Activated CD8-positive, alpha-beta memory T cell treated with anti-CD3 and anti-CD28 coated beads for 48 hours (primary cell): ENCODE data around the gene LDLRAD4.

ENCODE experiments used
- DNase-seq, 3 experiments: peaks; one replicate each; pipeline ENCODE4 v3.0.0-alpha.2; 2020; ENCODE audit warnings: low read depth in 2 of 3, low spot score in 2 of 3

The LDLRAD4 gene

DNA sequence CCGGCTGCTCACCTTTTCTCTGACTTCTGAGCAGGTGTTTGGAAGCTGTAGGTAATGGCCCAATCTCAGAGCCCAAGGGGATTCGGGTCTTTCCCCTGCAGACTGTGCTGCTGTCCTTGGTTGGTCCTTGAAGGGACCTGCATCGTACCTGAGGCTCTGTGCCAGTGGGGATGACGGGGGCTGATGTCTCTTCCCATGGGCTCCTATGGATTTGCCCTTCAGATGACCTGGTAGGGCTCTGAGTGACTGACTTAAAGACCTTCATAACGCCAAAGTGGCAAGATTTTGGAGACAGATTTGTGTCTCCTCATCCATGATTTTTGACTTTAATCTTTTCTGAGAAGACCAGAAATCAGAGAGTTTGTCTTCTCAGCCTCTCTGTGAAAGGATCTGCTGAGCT is 341.7 kb downstream of the LDLRAD4 start:
- DNase-seq: no peak

DNA sequence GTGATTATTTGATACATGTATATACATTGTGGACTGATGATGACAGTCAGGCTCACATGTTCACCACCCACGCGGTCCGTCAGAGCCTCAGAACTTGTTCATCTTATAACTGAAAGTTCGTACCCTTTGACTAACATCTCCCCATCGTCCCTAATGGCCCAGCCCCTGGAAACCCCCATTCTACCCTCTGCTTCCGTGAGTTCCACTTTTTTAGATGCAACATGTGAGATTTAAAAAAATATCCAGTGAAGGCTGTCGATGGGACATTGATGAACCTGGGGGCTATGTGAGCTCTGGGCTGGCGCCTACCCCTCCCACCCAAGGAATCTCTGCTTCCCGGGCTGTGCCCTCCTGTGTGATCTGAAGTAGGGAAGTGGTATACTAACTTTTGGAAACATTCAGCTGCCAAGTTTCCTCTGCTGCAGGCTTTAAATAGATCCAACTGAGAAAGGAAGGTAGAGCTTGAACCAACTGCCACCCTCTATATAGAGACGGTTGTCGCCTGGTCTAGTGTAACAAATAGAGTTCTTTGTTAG is 344.0 kb downstream of the LDLRAD4 start:
- peak in 2 of 3 experiments; percentile 67 to 73 for DNase-seq

DNA sequence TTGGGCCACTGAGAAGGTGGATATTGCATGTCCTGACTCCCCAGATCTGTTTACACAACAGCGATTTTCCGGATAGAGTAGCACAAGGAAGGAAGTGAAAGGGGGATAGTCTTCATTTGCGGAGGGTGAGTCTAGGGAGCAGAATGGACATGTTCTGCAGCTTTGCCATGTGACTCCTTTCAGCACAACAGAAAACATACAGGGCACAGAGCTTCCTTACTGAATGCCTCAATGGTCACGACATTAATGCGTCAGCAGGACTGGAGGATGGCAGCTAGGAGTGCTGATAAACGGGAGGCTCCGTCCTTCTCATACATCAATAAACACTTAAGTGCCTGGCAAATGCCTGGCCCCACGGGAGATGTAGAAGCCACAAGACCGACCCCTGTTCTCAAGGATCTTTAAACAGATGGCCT is 344.8 kb downstream of the LDLRAD4 start:
- no peak for DNase-seq

DNA sequence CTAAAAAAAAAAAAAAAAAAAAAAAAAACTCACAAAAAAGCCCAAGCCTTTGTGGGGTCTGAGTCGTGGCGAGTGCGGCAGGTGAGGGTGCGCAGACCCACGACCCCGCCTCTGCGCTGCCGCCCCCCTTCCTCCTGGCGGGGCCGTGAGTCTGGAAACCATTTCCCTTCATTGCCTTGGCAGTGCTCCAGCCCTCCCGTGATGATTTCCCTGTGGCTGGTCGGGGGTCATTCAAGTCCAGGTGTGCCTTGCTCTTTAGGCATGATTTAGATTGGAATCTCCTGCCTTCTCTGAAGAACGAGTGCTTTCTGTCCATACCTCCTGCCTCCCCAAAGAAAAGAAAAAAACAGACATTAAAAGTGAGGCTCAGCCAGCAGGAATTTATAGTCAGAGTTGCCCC is 346.0 kb downstream of the LDLRAD4 start:
- no peak for DNase-seq

DNA sequence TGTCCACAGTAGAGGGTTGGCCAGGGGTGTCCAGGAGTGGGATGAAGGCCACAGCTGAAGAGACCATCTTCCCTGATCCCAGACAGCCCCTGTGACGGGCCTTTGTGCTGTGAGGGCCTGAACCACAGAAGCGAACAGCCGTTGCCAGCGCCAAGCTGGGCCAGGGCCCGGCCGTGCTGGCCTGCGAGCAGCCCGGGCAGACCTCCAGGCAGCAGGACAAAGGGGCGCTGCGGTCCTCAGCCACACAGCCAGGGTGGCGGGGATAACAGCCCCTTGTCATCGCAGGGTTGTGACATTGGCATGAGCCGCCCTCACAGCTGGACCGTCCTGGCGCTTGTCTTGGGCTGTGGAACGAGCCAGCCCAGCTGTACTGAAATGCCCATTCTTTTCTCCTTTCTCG is 346.7 kb downstream of the LDLRAD4 start:
- no peak for DNase-seq

DNA sequence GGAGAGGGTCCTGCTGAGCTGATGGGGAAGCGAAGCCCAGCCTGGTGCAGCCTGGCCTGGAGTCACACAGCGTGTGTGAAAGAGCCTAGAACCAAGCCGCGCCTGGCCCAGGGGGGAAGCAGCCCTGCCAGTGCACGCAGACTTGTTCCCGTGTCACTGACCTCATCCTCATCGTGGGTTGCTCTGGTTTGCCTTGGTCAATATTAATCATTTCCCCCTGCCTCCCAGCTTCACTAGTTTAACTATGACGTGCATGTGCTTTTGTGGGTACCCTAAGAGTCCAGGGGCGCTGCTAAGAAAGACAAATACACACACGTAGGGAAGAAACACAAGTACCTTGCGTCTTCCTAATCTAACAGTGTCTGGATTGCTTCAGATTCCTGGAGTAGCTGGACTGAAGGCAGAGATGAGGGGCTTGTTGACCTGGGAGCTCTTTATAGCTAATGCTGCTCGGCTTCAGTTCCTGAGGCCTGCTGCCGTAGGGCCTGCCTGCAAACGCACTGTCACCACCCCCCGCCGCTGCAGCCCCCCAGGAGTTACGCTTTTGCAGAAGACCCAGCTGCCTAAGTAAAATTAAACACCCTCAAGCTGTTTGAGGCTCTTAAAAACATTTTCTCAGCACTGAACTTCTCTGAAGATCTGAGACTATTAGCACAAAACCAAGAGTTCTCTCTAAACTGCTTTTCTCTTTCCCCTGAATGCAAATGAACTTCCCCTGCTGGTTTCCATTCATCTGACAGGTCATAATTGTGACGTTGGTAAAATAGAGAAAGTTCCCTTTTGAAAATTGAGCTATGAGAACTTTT is 348.6 kb downstream of the LDLRAD4 start:
- no peak for DNase-seq

DNA sequence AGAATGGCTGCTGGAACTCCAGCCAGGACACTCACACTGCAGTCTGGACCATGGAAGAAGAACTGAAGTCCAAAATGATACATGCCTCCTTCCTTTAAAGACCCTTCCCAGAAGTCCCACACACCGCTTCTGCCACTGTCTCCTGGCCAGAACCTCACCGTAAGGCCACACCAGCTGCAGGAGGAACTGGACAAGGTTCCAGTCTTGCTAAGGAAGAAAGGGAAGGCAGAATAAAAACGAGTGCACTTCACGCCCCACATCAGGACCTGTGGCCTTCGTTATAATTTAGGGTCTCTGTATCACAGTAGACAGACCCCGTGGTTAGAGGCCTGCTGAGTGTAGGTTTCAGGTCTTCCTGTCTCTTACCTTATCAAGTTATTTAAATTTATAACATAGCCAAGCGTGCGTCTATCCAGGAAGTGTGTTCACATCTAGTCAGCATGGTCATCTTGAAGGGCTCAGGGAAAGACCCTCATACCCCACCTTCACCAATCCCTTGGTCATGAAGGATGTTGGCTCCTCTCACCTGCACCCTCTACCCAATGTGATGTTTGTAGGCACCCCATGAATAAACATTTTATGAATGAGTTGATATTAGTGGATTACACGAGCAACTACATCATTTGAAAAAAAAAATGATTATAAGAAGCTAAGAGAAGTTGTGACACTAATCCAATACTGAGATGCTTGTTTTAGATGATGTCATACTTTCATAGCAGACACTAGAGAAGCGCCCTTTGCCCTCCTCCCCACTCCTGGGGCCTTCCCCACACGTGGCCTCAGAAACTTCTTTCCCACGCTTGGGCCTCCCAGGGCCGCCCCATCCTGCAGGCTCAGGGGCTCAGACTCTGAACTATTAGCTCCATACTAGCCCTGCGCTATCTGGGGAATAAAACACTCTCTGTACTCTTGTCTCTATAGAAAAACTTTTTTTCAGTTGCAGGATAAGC is 350.2 kb downstream of the LDLRAD4 start:
- DNase-seq: no peak

DNA sequence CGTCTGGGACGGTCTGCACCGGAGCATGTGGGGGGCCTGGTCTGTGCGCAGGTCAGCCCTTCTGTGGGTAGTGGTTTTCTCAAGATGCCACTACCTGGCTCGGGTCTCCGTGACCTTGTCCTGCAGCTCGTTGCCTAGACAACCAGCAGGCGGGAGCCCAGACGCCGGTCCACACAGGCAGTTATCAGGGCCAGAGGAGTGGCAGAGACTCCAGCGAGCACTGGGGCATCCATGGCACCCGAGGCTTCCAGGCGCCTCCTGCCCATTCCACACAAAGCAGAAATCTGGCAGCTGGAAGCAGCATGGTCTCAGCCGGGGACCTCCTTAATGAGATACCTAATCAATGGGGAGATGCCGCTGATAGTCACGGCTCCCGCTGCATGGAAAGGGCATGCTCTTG is 351.7 kb downstream of the LDLRAD4 start:
- no peak for DNase-seq

DNA sequence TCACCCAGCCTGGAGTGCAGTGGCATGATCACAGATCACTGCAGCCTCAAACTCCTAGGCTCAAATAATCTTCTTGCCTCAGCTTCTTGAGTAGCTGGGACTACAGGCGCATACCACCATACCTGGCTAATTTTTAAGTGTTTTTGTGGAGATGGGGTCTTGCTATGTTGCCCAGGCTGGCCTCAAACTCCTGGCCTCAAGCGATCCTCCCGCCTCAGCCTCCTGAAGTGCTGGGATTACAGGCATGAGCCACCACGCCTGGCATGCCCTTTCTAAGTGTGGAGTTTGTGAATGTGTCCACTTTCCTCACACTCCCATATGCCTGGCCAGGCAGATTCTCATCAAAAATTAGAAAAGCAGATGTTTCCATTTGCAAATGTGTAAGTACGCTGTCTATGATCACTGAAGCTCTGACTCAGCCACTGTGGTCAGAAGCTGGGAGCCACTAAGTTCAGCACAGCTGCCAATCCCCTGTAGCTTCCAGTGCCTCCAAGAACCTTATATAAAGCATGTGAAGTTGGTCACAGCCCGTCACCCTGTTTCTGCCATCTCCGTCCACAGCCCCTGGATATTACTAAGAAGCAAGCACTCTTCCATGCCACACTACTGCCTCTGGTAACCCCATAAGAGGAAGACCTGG is 352.4 kb downstream of the LDLRAD4 start:
- DNase-seq: no peak

DNA sequence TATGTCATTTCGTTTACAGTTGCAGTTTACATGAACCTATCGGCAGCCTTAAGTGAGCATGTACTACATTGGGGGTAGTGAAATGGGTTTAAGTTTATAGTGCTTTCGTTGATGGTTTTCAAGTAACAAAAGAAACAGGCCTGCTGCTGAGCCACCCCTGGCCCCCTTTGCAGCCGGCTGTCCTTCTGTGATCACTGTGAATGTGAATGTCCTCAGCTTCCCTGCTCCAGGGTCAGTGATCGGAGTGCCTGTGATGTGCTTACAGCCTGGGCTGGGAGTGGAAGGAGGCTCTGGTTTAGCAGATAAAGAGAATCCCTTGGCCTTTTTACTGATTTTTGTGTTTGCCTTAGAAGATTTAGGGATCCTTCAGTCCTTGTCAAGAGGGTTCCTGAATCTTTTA is 353.6 kb downstream of the LDLRAD4 start:
- DNase-seq: no peak

DNA sequence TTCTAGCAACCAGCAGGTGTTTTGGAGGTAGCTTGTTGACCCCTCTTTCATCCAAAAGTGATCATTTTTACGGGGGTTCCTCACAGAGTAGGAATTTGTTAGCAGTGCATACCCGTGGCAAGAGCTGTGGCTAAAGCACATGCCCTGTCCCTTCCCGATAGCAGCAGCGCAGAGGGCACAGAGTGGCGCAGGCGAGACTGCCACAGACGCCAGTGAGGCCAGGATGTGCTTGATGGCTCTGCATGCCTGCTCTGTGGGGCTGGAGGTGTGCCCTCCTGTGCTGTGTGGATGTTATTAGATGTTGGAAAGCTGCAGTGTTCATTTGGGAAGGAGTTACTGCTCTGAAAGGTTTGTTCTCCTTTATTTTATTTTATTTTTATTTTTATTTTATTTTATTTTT is 354.2 kb downstream of the LDLRAD4 start:
- DNase-seq: no peak

DNA sequence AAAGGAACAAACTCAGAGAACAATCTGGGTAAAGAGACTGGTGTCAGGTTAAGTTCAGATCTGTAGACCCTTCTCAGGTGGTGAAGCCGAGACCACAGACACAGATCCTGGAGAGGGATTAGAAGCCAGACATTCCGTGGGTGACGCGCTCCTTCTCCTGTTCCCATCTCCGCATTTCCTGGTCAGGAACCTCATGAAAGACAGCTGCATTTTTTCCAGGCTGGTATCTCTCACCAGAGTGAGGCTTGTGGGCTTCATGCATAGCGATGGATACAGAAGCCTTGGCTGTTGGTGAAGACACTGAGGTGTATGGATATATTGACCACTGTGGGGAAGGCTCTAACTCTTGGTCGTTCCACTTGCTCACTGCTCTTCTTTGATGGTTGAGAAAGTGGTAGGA is 355.2 kb downstream of the LDLRAD4 start:
- no peak for DNase-seq

DNA sequence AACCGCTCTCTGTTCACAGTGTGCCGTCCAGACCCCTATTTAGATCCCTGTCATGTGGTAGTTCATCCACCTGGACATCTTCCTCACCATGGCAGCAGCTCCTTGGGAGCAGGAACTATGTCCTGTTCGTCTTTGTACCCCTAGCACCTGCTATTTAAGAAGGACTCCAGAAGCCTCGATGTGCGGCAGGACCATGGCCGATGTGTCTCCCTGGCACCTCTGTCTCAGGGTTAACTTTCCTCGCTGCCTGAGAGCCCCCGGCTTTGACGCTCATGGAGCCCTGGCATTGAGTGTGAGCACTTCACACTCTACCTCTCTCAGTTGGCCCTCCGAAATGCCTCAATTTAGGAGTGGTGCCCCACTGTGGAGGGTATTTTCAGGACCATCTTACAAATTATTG is 355.8 kb downstream of the LDLRAD4 start:
- DNase-seq: no peak

DNA sequence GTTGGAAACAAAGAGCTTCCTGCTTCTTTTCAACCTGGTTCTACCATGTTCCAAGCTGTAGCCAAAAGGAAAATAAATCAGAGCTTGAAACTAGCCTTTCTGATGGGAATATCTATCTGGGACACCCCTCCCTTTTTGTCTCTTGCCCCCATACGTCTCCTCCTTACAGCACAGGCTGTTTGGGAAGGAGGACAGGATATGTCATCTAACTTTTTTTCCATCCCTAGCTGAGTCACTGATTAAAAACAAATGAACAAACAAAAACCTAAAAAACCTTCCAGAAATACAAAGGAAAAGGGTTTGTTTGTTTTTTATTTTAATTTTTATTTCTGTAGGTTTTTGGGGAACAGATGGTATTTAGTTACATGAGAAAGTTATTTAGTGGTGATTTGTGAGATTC is 356.2 kb downstream of the LDLRAD4 start:
- no peak for DNase-seq

DNA sequence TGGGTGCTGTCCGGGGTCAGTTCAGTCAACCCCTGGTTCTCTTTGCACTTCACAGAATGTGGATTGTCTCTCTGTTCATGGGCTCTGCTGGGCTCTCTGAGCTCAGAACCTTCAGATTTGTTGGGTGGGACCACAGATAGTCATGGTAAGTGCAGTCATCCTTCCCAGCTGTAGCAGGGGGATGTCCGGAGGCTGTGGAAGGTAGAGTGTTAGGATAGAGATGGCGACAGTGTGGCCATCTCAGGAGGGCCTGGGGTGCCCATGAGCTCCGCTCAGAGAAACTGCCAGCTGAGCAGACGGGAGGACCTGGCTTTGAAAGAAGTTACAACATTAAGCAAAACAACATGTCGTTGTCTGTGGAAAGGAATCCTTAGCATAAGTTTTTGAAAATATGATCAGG is 358.0 kb downstream of the LDLRAD4 start:
- no peak for DNase-seq

DNA sequence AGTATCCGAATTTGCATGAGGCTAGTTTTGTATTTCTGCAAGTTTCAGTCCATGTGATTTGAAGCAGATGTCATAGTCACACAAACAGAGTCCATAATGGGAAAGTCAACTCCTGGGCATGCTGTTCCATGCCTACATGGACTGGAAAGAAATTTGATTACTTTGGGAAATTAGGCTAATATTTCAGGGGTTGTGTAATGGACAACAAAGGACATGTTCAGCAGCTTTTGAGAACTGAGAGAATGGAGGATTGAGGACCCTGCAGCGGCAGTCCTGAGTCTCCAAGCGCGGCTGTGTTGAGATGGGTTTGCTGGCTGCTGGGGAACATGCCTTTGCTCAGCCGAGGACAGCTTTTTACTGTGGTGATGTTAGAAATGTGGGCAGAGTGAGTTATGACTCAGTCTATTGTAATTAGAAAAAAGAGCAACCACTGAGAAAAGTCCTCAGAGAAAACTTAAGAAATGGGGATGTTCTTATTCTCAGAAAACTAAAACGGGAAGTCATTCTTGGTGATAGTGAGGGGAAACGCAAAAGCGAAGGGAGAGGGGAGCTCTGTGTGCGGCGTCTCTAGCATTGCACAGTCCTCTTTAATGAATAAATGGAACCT is 358.6 kb downstream of the LDLRAD4 start:
- no peak for DNase-seq

DNA sequence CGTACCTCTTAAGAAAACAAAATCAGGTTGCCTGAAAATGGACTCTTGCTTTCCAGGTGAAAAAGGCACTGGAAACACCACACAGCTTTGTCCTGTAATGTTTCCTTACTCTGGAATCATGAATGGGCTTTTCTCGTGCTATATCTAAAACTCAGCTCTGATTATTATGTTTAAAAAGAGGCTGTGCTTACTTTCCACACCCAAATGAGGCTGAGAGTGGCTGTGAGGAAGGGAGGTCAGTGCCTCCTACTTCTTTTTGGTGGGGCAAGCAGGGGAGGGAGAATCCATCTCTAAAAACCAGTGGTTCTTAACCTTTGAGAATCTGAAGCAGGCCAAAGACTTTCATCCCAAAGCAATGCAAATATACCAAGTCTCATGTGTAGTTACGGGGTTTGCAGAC is 359.2 kb downstream of the LDLRAD4 start:
- DNase-seq: no peak

DNA sequence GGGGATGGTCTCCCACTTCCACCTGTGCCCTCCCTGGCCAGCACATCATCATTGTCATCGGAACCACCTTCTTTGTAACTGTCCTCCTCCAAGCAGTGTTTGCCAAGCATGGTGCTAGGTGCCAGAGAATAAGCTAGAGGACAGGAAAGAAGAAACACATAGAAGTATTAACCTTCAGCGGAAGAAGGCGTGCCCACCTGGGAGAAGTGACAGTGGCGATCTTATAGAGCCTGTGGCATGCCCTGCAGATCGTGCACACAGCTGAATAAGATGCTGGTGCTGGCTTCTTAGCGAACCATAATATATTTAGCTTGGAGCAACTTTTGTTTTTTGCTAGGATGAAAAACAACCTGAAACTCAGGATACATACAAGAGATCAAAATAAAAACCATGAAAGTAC is 359.8 kb downstream of the LDLRAD4 start:
- no peak for DNase-seq

DNA sequence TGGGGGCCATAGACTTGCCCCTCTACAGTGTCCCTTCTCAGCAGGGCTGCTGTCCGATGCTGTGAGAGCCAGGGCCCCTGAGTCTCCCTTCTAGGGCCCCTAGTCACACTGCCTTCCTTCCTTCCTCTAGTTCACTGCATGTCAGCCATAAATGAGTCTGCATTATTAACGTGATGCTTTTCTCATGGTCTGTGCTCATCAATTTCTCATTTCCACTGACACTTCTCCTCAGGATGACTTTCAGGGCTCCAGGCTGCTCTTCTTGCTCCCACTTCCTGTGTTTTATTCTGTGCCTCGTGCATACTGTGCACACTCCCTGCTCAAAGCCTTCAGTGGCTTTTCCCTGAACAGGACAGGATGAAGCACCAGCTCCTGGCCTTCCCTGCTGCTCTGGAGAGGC is 361.3 kb downstream of the LDLRAD4 start:
- DNase-seq: no peak

DNA sequence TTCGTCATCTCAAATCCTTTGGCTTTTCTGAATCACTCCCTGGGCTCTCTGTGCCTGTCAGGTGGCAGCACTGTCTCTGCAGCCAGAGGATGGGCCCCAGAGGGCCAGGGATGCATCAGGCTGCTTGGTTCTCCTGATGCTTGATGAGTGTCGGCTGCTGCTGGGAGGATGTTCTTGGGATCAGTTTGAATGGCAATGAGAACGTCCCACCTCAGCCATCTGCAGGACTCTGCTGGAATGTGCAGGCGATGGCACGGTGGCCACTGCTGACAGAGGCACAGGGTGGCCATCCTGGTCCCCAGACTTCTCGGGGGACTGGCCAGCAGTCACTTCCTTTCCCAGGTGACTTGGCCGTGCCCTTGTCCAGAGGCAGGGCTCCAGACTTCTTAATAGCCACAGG is 361.8 kb downstream of the LDLRAD4 start:
- DNase-seq: no peak

DNA sequence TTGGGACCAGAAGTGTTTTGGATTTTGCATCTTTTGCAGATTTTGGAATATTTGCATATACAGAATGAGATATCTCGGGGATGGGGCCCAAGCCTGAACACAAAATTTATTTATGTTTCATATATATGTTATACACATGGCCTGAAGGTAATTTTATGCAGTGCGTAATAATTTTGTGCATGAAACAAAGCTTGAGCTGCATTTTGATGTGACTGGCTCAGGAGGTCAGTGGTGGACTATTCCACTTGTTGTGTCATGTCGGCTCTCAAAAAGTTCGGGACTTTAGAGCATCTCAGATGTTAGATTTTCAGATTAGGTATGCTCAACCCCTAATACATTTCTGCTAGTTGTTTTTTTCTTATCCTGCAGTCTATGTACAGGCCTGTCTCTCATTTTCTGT is 362.4 kb downstream of the LDLRAD4 start:
- DNase-seq: no peak
